ENCODE measurements around the gene BTF3. TPM values are rescaled to one million over a fixed set of nuclear protein-coding genes. Genes with fewer than 3 reads are reported as not detected.

BTF3 gene
- total RNA-seq, 1 donor from 2014 or later = 347 TPM

GRCh38 chr5:73545403-73545779 is 47.1 kb downstream of the BTF3 start:
- H3K4me3 Mint-ChIP-seq (ENCODE audit: unreplicated experiment) = no peak overlapping the region

GRCh38 chr5:73550016-73550415 is 51.8 kb downstream of the BTF3 start:
- no peaks in the 10 kb centered on the region for H3K36me3 Mint-ChIP-seq (ENCODE audit: unreplicated experiment)
- H3K9me3 Mint-ChIP-seq (ENCODE audit: unreplicated experiment) = no peaks in the 10 kb centered on the region
- peaks cover 6% of the 10 kb centered on the region for H3K4me1 Mint-ChIP-seq (ENCODE audit: low read depth, unreplicated experiment)
- no peak overlapping the region for H3K27ac Mint-ChIP-seq (ENCODE audit: unreplicated experiment)
- DNase-seq = no peak
- no peak overlapping the region for H3K4me3 Mint-ChIP-seq (ENCODE audit: unreplicated experiment)
- TF ChIP-seq CTCF (IDR thresholded peaks at IDR 0.05; ENCODE audit: partially characterized antibody, unreplicated experiment) = no peak
- H3K27me3 Mint-ChIP-seq (ENCODE audit: unreplicated experiment) = no peaks in the 10 kb centered on the region

More at GRCh38 chr5:73545403-73545779, 47.1 kb downstream of the BTF3 start:
- Mint-ChIP-seq H3K4me1 (ENCODE audit: low read depth, unreplicated experiment) (peaks cover 12% of the 10 kb centered on the region), H3K36me3 (ENCODE audit: unreplicated experiment) (no peaks in the 10 kb centered on the region), H3K9me3 (ENCODE audit: unreplicated experiment) (peaks cover 1% of the 10 kb centered on the region), H3K27ac (ENCODE audit: unreplicated experiment) (peak overlapping the region; percentile 80), H3K27me3 (ENCODE audit: unreplicated experiment) (peaks cover 2% of the 10 kb centered on the region)
- TF ChIP-seq CTCF (IDR thresholded peaks at IDR 0.05; ENCODE audit: partially characterized antibody, unreplicated experiment) = no peak
- no peak for DNase-seq

GRCh38 chr5:73552642-73553041 is 54.4 kb downstream of the BTF3 start:
- Mint-ChIP-seq H3K4me3 (ENCODE audit: unreplicated experiment) (no peak overlapping the region), H3K9me3 (ENCODE audit: unreplicated experiment) (no peaks in the 10 kb centered on the region), H3K36me3 (ENCODE audit: unreplicated experiment) (no peaks in the 10 kb centered on the region), H3K27me3 (ENCODE audit: unreplicated experiment) (no peaks in the 10 kb centered on the region), H3K4me1 (ENCODE audit: low read depth, unreplicated experiment) (peaks cover 2% of the 10 kb centered on the region), H3K27ac (ENCODE audit: unreplicated experiment) (no peak overlapping the region)
- TF ChIP-seq CTCF (IDR thresholded peaks at IDR 0.05; ENCODE audit: partially characterized antibody, unreplicated experiment) = no peak
- no peak for DNase-seq

Other genes with a start within 250 kb of the BTF3 start
- gene FOXD1, start 49.7 kb upstream of the BTF3 start, total RNA-seq (ENCODE audit: unreplicated experiment) = 2.8 TPM
- 18.8 TPM for gene ANKRA2, start 67.2 kb downstream of the BTF3 start, total RNA-seq (ENCODE audit: unreplicated experiment)
- gene UTP15, start 67.3 kb downstream of the BTF3 start, total RNA-seq (ENCODE audit: unreplicated experiment) = 19.4 TPM
- 0.47 TPM for gene ARHGEF28, start 127.8 kb downstream of the BTF3 start, total RNA-seq (ENCODE audit: unreplicated experiment)